A549 (cell line): ENCODE data around the gene CUX1.

Experiments
- CTCF ChIP-seq: fragments of >200 bp; sonication (Bioruptor Twin); formaldehyde crosslinking; IDR thresholded peaks from 3 replicates; pipeline ENCODE4 v1.5.1; 2016
- JUN ChIP-seq, 2 experiments: fragments of >200 bp; sonication (Bioruptor Twin); formaldehyde crosslinking; IDR thresholded peaks; 2 replicates in 1 of 2; 3 replicates in 1 of 2; pipeline ENCODE4 v1.6.1; 2016 to 2017
- RAD21 ChIP-seq, 2 experiments: fragments of >200 bp in 1 of 2; sonication (Bioruptor Twin) in 1 of 2; formaldehyde crosslinking in 1 of 2; IDR thresholded peaks in 1 of 2; conservative IDR thresholded peaks in 1 of 2; 2 replicates in 1 of 2; 3 replicates in 1 of 2; pipeline ENCODE4 v1.6.1; 2012 to 2018; ENCODE audit warnings: inconsistent platforms in 1 of 2

GRCh38 chr7:102165136-102165535 lies 347.7 kb downstream of the CUX1 start:
- TF ChIP-seq RAD21 (conservative IDR thresholded peaks at IDR 0.05 in 1 of 2, IDR thresholded peaks at IDR 0.05 in 1 of 2) (no peak), JUN (IDR thresholded peaks at IDR 0.05) (no peak), CTCF (no peak)
